Measurements from ENCODE around the gene HDAC4.

DNA sequence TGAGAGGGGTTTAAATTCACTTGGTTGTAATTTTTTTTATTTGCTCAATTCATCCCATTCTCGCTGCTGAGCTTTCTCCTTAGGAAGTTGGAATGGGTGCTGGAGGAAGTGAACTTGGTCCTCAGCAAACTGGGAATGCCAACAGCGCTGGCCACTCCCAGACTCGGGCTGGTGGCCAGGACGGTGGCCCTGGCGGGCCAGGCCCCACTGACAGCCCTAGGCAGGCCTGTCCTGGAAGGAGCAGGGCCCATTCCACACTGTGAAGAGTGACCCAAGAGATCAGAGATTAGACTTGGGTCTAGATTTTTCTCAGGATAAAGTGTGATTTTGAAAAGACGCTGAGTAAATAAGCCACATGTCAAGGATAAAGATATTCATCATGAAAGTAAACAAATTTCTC lies 132.7 kb downstream of the HDAC4 start:
- TF ChIP-seq, protein P1, sequence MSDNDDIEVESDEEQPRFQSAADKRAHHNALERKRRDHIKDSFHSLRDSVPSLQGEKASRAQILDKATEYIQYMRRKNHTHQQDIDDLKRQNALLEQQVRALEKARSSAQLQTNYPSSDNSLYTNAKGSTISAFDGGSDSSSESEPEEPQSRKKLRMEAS (IDR thresholded peaks at IDR 0.05): no peak
- TF ChIP-seq TCF12 (IDR thresholded peaks at IDR 0.05; ENCODE audit: low read depth, low read length) (no peak), SIN3A (conservative IDR thresholded peaks at IDR 0.05 in 1 of 2, IDR thresholded peaks at IDR 0.05 in 1 of 2; ENCODE audit: low read depth in 1 of 2, low read length in 2 of 2) (no peak)

Measured in H1 (cell line).